Measurements from ENCODE around the gene CPD. TPM values are rescaled to one million over a fixed set of nuclear protein-coding genes. Genes with fewer than 3 reads are reported as not detected.
A peak's percentile ranks its signal among the peaks of the same experiment; 100 is the strongest.

CPD gene
- total and polyA plus RNA-seq, 9 of the 15 experiments (the other 6 are each of a cell fraction or from before 2014, with no cell fraction given) = 4.5 to 24.4 (median 20.4) TPM

DNA sequence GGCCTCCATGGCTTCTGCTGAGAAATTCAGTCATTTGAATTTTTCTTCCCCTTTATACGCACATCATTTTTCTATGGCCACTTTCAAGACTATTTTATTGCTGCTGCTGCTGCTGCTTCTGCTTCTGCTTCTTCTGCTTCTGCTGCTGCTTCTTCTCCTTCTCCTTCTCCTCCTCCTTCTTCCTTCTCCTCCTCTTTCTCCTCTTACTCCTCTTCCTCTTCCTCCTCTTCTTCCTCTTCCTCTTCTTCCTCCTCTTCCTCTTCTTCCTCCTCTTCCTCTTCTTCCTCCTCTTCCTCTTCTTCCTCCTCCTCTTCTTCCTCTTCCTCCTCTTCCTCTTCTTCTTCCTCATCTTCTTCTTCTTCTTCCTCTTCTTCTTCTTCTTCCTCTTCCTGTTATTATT, 22.4 kb downstream of the CPD start (continued):
- TF ChIP-seq ZNF696 (CRISPR knock-in tag; conservative IDR thresholded peaks at IDR 0.05) (no peak), ZNF584 (CRISPR knock-in tag; IDR thresholded peaks at IDR 0.05; ENCODE audit: low read depth) (no peak), HDGF (IDR thresholded peaks at IDR 0.05) (no peak), ZNF518B (CRISPR knock-in tag; IDR thresholded peaks at IDR 0.05) (no peak), ETV6 (IDR thresholded peaks at IDR 0.05; ENCODE audit: borderline replicate concordance in 1 of 2, low read depth in 2 of 2, low read length in 1 of 2) (peak in 1 of 2 experiments; percentile 66; a peak in 1 of 4 replicates), ETV6 (CRISPR knock-in tag; IDR thresholded peaks at IDR 0.05; ENCODE audit: borderline replicate concordance) (no peak), U2AF2 (optimal IDR thresholded peaks at IDR 0.05; ENCODE audit: low read depth, low read length) (no peak), MTA1 (IDR thresholded peaks at IDR 0.05; ENCODE audit: borderline replicate concordance) (peak; percentile 83), KDM5B (IDR thresholded peaks at IDR 0.05; ENCODE audit: insufficient replicate concordance, low read depth, low read length) (no peak), PHF20 (IDR thresholded peaks at IDR 0.05; ENCODE audit: partially characterized antibody) (peak; percentile 18), ID3 (CRISPR knock-in tag; IDR thresholded peaks at IDR 0.05) (no peak), ID3 (tag; IDR thresholded peaks at IDR 0.05) (no peak), ELF4 (CRISPR knock-in tag; IDR thresholded peaks at IDR 0.05) (0 out of 2 replicates have a peak, but pooled peaks have one; percentile 21), BRF1 (IDR thresholded peaks at IDR 0.05; ENCODE audit: borderline replicate concordance, extremely low read depth, insufficient read length) (no peak), RBM25 (IDR thresholded peaks at IDR 0.05; ENCODE audit: low read depth, low read length, severe bottlenecking) (no peak), PHF8 (IDR thresholded peaks at IDR 0.05; ENCODE audit: borderline replicate concordance, low read length) (no peak), PYGO2 (tag; IDR thresholded peaks at IDR 0.05) (no peak), TCF3 (CRISPR knock-in tag; IDR thresholded peaks at IDR 0.05) (no peak), ZBTB17 (CRISPR knock-in tag; IDR thresholded peaks at IDR 0.05) (no peak), XRCC3 (IDR thresholded peaks at IDR 0.05) (no peak), ATF7 (IDR thresholded peaks at IDR 0.05) (no peak), BCLAF1 (IDR thresholded peaks at IDR 0.05; ENCODE audit: borderline replicate concordance in 1 of 2, control insufficient read depth in 1 of 2, low read depth in 2 of 2, low read length in 1 of 2) (no peak), ZNF384 (IDR thresholded peaks at IDR 0.05; ENCODE audit: low read depth, low read length) (no peak)
- TF ChIP-seq, protein P1, sequence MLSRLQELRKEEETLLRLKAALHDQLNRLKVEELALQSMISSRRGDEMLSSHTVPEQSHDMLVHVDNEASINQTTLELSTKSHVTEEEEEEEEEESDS (CRISPR knock-in tag; IDR thresholded peaks at IDR 0.05) = no peak
